IPS-18a (cell line): ENCODE measurements around the gene NTRK1.
A peak's percentile ranks its signal among the peaks of the same experiment; 100 is the strongest.
"Not testable (repeated sequence)": the region's sequence is repeated elsewhere in the genome, so short reads cannot be mapped to it uniquely, and the experiment has no call there.

Experiments used
- H3K27ac ChIP-seq: one replicate; pipeline ENCODE4 v1.5.1; 2013; ENCODE audit warnings: low read length
- H3K27me3 ChIP-seq: one replicate; pipeline ENCODE4 v1.6.1; 2013; ENCODE audit warnings: mild to moderate bottlenecking, low read length; ENCODE audit not compliant: control insufficient read depth, insufficient read depth
- H3K36me3 ChIP-seq: one replicate; pipeline ENCODE4 v1.6.1; 2013; ENCODE audit warnings: low read depth, low read length; ENCODE audit not compliant: control insufficient read depth
- H3K4me1 ChIP-seq: one replicate; pipeline ENCODE4 v1.6.1; 2013; ENCODE audit warnings: low read depth, low read length; ENCODE audit not compliant: control insufficient read depth
- H3K4me3 ChIP-seq: one replicate; pipeline ENCODE4 v1.5.1; 2013; ENCODE audit warnings: low read length
- H3K9ac ChIP-seq: one replicate; pipeline ENCODE4 v1.6.1; 2013; ENCODE audit warnings: mild to moderate bottlenecking, low read length, moderate library complexity
- H3K9me3 ChIP-seq: one replicate; pipeline ENCODE4 v1.6.1; 2013; ENCODE audit warnings: low read depth, low read length; ENCODE audit not compliant: control insufficient read depth

The NTRK1 gene

GRCh38 chr1:156926175-156926574, 65.5 kb downstream of the NTRK1 start:
- no peaks in the 10 kb centered on the region for H3K9me3 ChIP-seq
- H3K27me3 ChIP-seq = peaks cover 84% of the 10 kb centered on the region
- H3K27ac ChIP-seq = no peak overlapping the region
- no peaks in the 10 kb centered on the region for H3K4me1 ChIP-seq
- no peak overlapping the region for H3K9ac ChIP-seq
- no peaks in the 10 kb centered on the region for H3K36me3 ChIP-seq
- no peak overlapping the region for H3K4me3 ChIP-seq

DNA sequence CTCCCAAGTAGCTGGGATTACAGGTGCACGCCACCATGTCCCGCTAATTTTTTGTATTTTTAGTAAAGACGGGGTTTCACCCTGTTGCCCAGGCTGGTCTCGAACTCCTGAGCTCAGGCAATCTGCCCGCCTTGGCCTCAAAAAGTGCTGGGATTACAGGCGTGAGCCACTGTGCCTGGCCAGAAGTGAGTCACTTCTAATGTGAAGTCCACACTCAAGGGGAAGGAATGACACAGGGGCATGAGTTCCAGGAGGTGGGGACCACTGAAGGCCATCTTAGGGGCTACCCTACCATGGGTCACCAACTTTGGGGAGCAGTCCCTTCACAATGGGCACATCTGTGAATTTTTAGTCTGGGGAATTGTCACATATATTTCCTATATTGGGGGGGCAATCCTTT, 66.0 kb downstream of the NTRK1 start:
- H3K9me3 ChIP-seq, H3K9ac ChIP-seq, H3K27ac ChIP-seq, H3K4me3 ChIP-seq, H3K36me3 ChIP-seq, H3K4me1 ChIP-seq: not testable (repeated sequence)
- peaks cover 79% of the 10 kb centered on the region for H3K27me3 ChIP-seq

- Histone ChIP-seq H3K27me3 (peaks cover 72% of the 10 kb centered on the region), H3K4me1 (no peaks in the 10 kb centered on the region), H3K4me3 (peak overlapping the region; percentile 61), H3K9ac (no peak overlapping the region), H3K9me3 (no peaks in the 10 kb centered on the region), H3K27ac (no peak overlapping the region), H3K36me3 (no peaks in the 10 kb centered on the region)
Measured at GRCh38 chr1:156927215-156928042, 66.8 kb downstream of the NTRK1 start.

DNA sequence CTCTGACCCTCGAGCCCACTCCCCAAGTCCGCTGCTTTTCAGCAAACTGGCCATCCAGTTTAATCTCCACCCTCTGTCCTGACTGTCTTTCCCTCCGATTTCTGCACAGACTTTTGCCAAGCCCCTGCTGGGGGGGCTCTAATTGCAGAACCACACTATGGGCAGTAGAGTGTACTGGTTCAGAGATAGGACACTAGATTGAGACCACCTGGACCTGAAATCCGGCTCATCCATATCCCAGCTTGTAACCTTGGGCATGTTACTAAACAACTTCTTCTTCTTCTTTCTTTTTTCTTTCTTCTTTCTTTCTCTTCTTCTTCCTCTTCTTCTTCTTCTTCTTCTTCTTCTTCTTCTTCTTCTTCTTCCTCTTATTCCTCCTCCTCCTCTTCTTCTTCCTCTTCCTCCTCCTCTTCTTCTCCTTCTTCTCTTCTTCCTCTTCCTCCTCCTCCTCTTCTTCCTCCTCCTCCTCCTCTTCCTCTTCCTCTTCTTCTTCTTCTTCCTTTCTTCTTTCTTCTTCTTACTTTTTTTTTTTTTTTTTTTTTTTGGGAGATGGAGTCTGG, 67.5 kb downstream of the NTRK1 start:
- no peaks in the 10 kb centered on the region for H3K36me3 ChIP-seq
- no peak overlapping the region for H3K9ac ChIP-seq
- no peak overlapping the region for H3K4me3 ChIP-seq
- no peak overlapping the region for H3K27ac ChIP-seq
- no peaks in the 10 kb centered on the region for H3K9me3 ChIP-seq
- peaks cover 65% of the 10 kb centered on the region for H3K27me3 ChIP-seq
- peaks cover 4% of the 10 kb centered on the region for H3K4me1 ChIP-seq

DNA sequence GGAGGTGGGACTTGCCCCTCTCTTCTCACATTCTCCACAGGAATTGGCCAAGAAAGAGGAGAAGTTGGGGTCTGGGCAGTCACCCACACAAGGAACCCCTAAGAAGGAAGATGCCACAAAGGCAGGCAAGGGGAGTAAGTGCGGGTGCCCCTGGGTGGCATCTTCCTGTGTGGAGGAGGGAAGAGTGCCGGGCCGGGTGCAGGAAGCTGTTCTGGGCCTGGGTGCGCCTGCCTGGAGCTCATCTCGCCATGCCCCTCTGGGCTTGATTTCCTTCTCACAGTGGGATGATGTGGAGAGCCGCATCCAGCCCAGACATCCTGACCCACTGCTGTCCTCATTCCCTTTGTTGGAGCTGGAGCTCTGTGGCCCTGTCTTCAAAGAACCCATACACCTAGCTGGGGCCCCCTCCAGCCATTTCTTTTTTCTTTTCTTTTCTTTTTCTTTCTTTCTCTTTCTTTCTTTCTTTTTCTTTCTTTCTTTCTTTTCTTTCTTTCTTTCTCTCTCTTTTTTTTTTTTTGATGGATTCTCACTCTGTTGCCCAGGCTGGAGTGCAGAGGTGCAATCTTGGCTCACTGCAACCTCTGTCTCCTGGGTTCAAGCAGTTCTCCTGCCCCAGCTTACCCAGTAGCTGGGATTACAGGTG, 69.1 kb downstream of the NTRK1 start:
- no peaks in the 10 kb centered on the region for H3K36me3 ChIP-seq
- H3K9ac ChIP-seq = no peak overlapping the region
- peaks cover 5% of the 10 kb centered on the region for H3K4me1 ChIP-seq
- H3K27me3 ChIP-seq = peaks cover 49% of the 10 kb centered on the region
- no peaks in the 10 kb centered on the region for H3K9me3 ChIP-seq
- H3K4me3 ChIP-seq = no peak overlapping the region
- H3K27ac ChIP-seq = no peak overlapping the region

- Histone ChIP-seq H3K27ac (no peak overlapping the region), H3K9me3 (no peaks in the 10 kb centered on the region), H3K4me3 (no peak overlapping the region), H3K36me3 (no peaks in the 10 kb centered on the region), H3K27me3 (peaks cover 41% of the 10 kb centered on the region), H3K9ac (no peak overlapping the region), H3K4me1 (peaks cover 5% of the 10 kb centered on the region)
Measured at GRCh38 chr1:156930483-156930882, 69.8 kb downstream of the NTRK1 start.
